MM.1S (cell line): ENCODE measurements around the gene IDH3A.

Experiments used
- EZH2 ChIP-seq: fragments of 300-600 bp; sonication (generic); optimal IDR thresholded peaks from 2 replicates; pipeline ENCODE3; 2017; ENCODE audit warnings: low read depth, mild to moderate bottlenecking, antibody characterized with exemption, low read length, mixed read lengths
- TF ChIP-seq, protein P1 (sequence below): fragments of 300-600 bp; sonication (generic); IDR thresholded peaks from 2 replicates; pipeline ENCODE4 v1.5.1; 2016; ENCODE audit warnings: antibody characterized with exemption, low read length, mixed read lengths

DNA sequence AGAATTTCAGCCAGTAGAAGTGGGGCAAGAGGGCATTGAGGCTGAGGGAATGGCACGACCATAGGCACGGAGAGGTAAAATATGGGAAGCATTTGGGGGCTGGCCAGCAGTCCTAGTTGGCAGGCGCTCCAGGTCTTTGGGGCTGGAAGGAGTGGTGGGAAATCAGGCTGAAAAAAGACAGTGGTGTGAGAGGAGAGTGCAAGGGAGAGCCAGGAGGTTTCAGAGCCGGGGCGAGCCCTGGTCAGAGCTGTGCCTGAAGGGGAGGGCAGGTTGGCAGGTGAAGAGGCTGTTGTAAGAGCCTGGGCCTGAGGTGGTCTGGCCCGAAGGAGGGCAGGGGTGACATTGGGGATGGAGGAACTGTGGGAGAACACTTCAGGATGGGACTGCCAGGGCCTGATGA is 1.6 kb upstream of the IDH3A start:
- TF ChIP-seq, protein P1, sequence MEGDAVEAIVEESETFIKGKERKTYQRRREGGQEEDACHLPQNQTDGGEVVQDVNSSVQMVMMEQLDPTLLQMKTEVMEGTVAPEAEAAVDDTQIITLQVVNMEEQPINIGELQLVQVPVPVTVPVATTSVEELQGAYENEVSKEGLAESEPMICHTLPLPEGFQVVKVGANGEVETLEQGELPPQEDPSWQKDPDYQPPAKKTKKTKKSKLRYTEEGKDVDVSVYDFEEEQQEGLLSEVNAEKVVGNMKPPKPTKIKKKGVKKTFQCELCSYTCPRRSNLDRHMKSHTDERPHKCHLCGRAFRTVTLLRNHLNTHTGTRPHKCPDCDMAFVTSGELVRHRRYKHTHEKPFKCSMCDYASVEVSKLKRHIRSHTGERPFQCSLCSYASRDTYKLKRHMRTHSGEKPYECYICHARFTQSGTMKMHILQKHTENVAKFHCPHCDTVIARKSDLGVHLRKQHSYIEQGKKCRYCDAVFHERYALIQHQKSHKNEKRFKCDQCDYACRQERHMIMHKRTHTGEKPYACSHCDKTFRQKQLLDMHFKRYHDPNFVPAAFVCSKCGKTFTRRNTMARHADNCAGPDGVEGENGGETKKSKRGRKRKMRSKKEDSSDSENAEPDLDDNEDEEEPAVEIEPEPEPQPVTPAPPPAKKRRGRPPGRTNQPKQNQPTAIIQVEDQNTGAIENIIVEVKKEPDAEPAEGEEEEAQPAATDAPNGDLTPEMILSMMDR: no peak
- no peak for TF ChIP-seq EZH2
